ENCODE results near the gene GLI3. TPM values are rescaled to one million over a fixed set of nuclear protein-coding genes. Genes with fewer than 3 reads are reported as not detected.

The GLI3 gene
- total and polyA plus RNA-seq, 2 of the 8 experiments (the other 6 are each of a cell fraction or from before 2014, with no cell fraction given) = 8.0 to 31.1 TPM

DNA sequence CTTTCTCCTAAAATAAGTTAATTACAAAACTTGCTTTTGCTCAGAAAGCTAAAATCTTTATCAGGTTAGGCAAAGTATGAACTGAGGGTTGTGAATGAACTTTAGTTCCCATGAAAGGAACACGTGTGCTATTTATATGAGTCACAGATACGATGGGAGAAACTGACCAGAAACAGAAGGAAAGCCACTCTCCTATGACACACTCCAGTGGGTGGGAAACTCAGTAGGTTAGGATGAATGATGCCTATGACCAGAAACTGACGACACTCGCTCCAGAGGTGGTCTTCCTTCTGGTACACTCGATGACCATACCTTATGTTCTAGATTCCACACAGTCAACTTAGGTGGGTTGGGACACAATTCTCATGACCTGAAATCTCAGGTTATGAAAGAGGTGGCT, 318.4 kb downstream of the GLI3 start:
- DNase-seq (ENCODE audit: low read depth in 1 of 2, low spot score in 2 of 2) (no peak), FAIRE-seq (no peak)
- Histone ChIP-seq H2BK15ac (ENCODE audit: low read length) (no peak overlapping the region), H3K23me2 (ENCODE audit: low read depth, low read length) (no peaks in the 10 kb centered on the region; the same call in 1 of the 2 replicates), H3K4ac (replicated peaks; ENCODE audit: insufficient read length, low read depth, low read length) (no peak overlapping the region), H3K56ac (replicated peaks; ENCODE audit: insufficient read length, low read depth, low read length) (no peak overlapping the region), H3K79me1 (ENCODE audit: low read depth, low read length) (no peaks in the 10 kb centered on the region), H4K20me1 (replicated peaks in 1 of 2; ENCODE audit: control insufficient read depth in 1 of 2, insufficient read depth in 2 of 2, low read length in 2 of 2) (no peaks in the 10 kb centered on the region), H3K9me3 (ENCODE audit: insufficient read depth in 2 of 2, low read depth in 1 of 2, low read length in 1 of 2) (no peaks in the 10 kb centered on the region), H3K27me3 (replicated peaks in 1 of 4; ENCODE audit: control insufficient read depth in 3 of 4, extremely low read depth in 1 of 4, insufficient read depth in 3 of 4, low read length in 3 of 4) (no peaks in the 10 kb centered on the region), H2BK120ac (replicated peaks; ENCODE audit: low read depth, low read length) (no peak overlapping the region), H4K5ac (ENCODE audit: insufficient read length, low read depth, low read length) (no peak overlapping the region), H3K27ac (ENCODE audit: low read depth, low read length) (no peak overlapping the region), H3K14ac (ENCODE audit: insufficient read length) (no peak overlapping the region), H3K79me2 (ENCODE audit: control insufficient read depth in 1 of 2, insufficient read depth in 2 of 2, low read length in 2 of 2) (no peaks in the 10 kb centered on the region), H3K4me1 (replicated peaks in 1 of 4; ENCODE audit: control insufficient read depth in 3 of 4, insufficient read depth in 4 of 4, low read length in 3 of 4) (no peaks in the 10 kb centered on the region), H3K4me2 (ENCODE audit: insufficient read depth in 1 of 2, low read depth in 2 of 2, low read length in 2 of 2) (no peak overlapping the region), H3K36me3 (ENCODE audit: control insufficient read depth in 2 of 4, insufficient read depth in 4 of 4, low read length in 3 of 4) (no peaks in the 10 kb centered on the region), H2BK12ac (ENCODE audit: low read depth, low read length) (no peak overlapping the region), H3K18ac (ENCODE audit: extremely low read depth, low read length) (no peak overlapping the region), H2BK20ac (ENCODE audit: low read length) (no peak overlapping the region), H2AFZ (ENCODE audit: low read length) (no peak overlapping the region), H3K4me3 (ENCODE audit: extremely low read depth in 1 of 4, insufficient read depth in 2 of 4, low read depth in 3 of 4, low read length in 4 of 4) (no peak overlapping the region), H2AK5ac (ENCODE audit: low read depth, low read length) (no peak overlapping the region), H3K23ac (ENCODE audit: insufficient read length) (no peak overlapping the region), H4K91ac (replicated peaks; ENCODE audit: insufficient read length, low read length) (no peak overlapping the region), H3K9ac (replicated peaks in 1 of 4; ENCODE audit: extremely low read depth in 1 of 4, low read depth in 3 of 4, low read length in 3 of 4) (no peak overlapping the region), H4K8ac (ENCODE audit: extremely low read depth, insufficient read depth, low read length) (no peak overlapping the region), H2BK5ac (ENCODE audit: low read depth, low read length) (no peak overlapping the region)
- 93% methylated on average over 5 of the region's 5 CpGs; no CpG with 5 or more reads in 1 of the 2 experiments for WGBS, 2 experiments (ENCODE audit: extremely low coverage in 1 of 2, insufficient coverage in 1 of 2, insufficient read length in 1 of 2, insufficient replicate concordance in 2 of 2, low coverage in 1 of 2, low lambda C conversion rate in 2 of 2, missing lambda C conversion rate in 1 of 2)
- no peak for TF ChIP-seq NRF1 (IDR thresholded peaks at IDR 0.05; ENCODE audit: low read depth, low read length)
- no peak for TF ChIP-seq JUN (IDR thresholded peaks at IDR 0.05; ENCODE audit: low read depth, low read length)
- no peak for TF ChIP-seq EP300 (IDR thresholded peaks at IDR 0.05; ENCODE audit: borderline replicate concordance in 1 of 2, low read depth in 2 of 2, low read length in 2 of 2)
- ChIA-PET POLR2A (ENCODE audit: partially characterized antibody) (no interaction called here), CTCF (ENCODE audit: partially characterized antibody) (interaction anchor here (1.2 to 1.4 kb wide), 2 partner anchors 22 to 25 kb away, joined by 3 to 4 read pairs; no protein-coding TSS in a partner anchor)
